GM06990 (cell line): Measurements from ENCODE around the gene TLL1.

Experiments
- DNase-seq: peaks from one replicate; pipeline ENCODE4 v3.0.0-alpha.2; 2011; ENCODE audit not compliant: insufficient read length; ENCODE audit errors: extremely low read depth
- H3K27me3 ChIP-seq: replicated peaks from 2 replicates; pipeline ENCODE4 v1.6.0; 2011; ENCODE audit warnings: low read length; ENCODE audit not compliant: control insufficient read depth, insufficient read depth
- H3K36me3 ChIP-seq: 2 replicates; pipeline ENCODE4 v1.5.1; 2011; ENCODE audit warnings: low read length; ENCODE audit not compliant: control insufficient read depth, insufficient read depth
- H3K4me3 ChIP-seq: replicated peaks from 2 replicates; pipeline ENCODE4 v1.5.1; 2011; ENCODE audit warnings: low read depth, mild to moderate bottlenecking, control low read depth, low read length
- TF ChIP-seq, protein P1 (sequence below): IDR thresholded peaks from 2 replicates; pipeline ENCODE4 v1.5.1; 2011; ENCODE audit warnings: low read length, control low read depth, mild to moderate bottlenecking, inconsistent platforms; ENCODE audit not compliant: insufficient read depth, poor library complexity, severe bottlenecking

TLL1 gene

DNA sequence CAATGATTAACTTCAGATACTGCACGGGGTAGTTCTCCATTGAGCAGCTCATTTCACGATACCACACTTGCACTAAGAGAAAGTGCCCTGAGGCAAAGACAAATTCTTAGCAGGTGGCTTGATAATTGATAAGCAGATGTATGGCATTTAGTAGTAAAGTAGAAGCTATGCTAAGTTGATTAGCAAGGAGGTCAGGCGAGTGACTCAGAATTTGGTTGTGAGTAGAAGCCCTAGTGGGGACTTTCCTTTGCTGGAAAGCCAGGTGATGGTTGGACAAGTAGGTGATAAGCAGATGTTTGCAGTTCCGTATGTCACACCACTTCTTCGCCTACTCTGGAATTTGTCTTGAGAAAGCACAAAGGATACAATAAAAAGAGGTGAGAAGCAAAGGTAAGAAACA, 58.7 kb downstream of the TLL1 start:
- no peak overlapping the region for H3K4me3 ChIP-seq
- no peaks in the 10 kb centered on the region for H3K27me3 ChIP-seq
- H3K36me3 ChIP-seq = no peaks in the 10 kb centered on the region
- no peak for DNase-seq
- TF ChIP-seq, protein P1, sequence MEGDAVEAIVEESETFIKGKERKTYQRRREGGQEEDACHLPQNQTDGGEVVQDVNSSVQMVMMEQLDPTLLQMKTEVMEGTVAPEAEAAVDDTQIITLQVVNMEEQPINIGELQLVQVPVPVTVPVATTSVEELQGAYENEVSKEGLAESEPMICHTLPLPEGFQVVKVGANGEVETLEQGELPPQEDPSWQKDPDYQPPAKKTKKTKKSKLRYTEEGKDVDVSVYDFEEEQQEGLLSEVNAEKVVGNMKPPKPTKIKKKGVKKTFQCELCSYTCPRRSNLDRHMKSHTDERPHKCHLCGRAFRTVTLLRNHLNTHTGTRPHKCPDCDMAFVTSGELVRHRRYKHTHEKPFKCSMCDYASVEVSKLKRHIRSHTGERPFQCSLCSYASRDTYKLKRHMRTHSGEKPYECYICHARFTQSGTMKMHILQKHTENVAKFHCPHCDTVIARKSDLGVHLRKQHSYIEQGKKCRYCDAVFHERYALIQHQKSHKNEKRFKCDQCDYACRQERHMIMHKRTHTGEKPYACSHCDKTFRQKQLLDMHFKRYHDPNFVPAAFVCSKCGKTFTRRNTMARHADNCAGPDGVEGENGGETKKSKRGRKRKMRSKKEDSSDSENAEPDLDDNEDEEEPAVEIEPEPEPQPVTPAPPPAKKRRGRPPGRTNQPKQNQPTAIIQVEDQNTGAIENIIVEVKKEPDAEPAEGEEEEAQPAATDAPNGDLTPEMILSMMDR = no peak

DNA sequence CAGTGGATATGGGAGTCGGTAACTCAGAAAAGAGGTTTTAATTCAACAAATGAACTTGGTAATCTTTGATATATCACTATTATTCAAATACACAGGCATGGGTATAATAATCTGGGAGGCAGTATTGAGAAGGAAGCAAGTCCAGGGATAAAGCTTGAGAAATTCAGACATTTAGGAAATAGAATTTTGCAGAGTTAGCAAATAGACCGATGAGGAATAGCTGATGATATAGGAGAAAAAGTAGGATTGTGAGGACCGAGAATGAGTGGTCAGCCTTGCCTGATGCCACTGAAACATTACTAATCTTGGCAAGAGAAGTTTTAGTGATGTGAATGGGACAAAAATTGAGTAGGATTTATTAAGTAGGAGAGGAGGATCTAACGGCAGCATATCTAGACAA, 71.9 kb downstream of the TLL1 start:
- Histone ChIP-seq H3K27me3 (no peaks in the 10 kb centered on the region), H3K36me3 (no peaks in the 10 kb centered on the region), H3K4me3 (no peak overlapping the region)
- TF ChIP-seq, protein P1 = no peak
- DNase-seq = no peak

DNA sequence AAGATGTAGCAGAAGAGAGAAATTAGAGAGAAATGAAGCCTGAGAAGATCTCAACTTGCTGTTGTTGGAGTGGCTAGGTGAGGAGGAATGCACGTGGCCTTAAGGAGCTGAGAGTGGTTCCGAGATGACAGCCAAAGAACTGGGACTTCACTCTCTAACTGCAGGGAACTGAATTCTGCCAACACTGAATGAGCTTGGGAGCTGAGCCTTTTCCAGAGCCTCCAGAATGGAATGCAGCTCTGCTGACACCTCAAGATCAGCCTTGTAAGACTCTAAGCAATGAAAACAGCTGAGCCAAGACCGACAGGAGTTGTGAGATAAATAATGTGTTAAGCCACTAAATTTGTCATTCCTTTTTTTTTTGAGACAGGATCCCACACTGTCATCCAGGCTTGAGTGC, 73.0 kb downstream of the TLL1 start:
- no peak overlapping the region for H3K4me3 ChIP-seq

DNA sequence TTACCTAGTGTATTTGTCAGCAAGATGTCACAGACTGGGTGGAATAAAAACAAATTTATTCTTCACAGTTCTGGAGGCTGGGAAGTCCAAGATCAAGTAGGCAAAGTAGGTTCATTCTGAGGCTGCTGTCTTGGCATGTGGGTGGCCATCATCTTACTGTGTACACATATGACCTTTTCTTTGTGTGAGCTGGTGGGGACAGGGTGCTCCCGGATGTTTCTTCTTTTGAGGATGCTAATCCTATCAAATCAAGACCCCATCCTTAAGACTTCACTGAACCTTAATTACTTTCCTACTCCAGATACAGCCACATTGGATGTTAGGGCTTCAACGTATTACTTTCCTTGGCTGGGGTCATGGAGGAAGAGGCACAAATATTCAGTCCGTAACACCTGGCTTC, 74.0 kb downstream of the TLL1 start:
- TF ChIP-seq, protein P1 = no peak
- H3K36me3 ChIP-seq = no peaks in the 10 kb centered on the region
- DNase-seq = no peak
- no peak overlapping the region for H3K4me3 ChIP-seq
- no peaks in the 10 kb centered on the region for H3K27me3 ChIP-seq

More for the DNA sequence above, 73.0 kb downstream of the TLL1 start:
- Histone ChIP-seq H3K36me3 (no peaks in the 10 kb centered on the region), H3K27me3 (no peaks in the 10 kb centered on the region)
- no peak for DNase-seq
- TF ChIP-seq, protein P1 = no peak

DNA sequence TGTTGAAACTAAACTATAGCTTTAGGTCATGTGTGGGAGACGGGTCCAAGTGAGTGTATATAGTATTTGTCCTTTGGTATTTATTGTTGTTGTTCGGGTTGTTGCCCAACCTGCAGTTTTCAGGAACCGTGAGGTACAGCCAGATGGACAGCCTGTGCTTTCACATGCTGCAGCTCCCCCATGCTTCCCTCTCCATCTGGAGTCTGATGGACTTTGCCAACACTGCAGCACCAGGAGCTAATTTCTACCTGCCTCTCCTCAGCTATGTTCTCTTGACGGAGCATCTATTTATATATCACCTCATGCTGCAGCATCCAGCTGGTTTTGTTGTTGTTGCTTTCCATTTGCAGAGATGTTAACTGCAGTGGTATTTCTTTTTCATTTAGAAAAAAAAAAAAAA, 80.1 kb downstream of the TLL1 start:
- no peak for DNase-seq
- Histone ChIP-seq H3K36me3 (no peaks in the 10 kb centered on the region), H3K4me3 (no peak overlapping the region), H3K27me3 (no peaks in the 10 kb centered on the region)
- TF ChIP-seq, protein P1 = no peak

DNA sequence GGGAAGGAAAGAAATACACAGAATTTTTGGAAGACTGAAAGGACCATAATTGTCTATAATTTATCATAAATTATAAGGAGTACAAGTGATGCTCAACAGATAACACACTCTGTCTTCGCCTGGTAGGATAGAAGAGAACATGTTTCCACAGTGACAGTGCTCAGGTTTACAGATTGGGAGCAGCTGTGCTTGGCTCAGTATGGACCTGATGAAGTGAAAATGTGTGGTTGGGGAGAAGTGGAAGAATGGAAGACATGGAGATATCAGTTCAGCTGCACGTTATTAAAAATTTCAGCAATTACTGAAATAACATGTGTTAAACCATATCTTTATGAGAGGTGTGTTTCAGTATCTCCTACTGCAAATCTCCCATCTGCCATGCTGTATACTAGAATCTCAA, 90.6 kb downstream of the TLL1 start:
- TF ChIP-seq, protein P1 = no peak
- Histone ChIP-seq H3K36me3 (no peaks in the 10 kb centered on the region), H3K4me3 (no peak overlapping the region), H3K27me3 (no peaks in the 10 kb centered on the region)
- no peak for DNase-seq
